GM18507 (cell line): ENCODE data around the gene MRPL17.

ENCODE experiments used
- DNase-seq: peaks from one replicate; pipeline ENCODE4 v3.0.0; 2011; ENCODE audit warnings: low read depth; ENCODE audit not compliant: insufficient read length; ENCODE audit errors: extremely low spot score
- FAIRE-seq: peaks from 2 replicates; lab custom pipeline; 2011; peaks lifted over from hg19 to GRCh38; lab: Jason Lieb, UNC

Gene MRPL17

DNA sequence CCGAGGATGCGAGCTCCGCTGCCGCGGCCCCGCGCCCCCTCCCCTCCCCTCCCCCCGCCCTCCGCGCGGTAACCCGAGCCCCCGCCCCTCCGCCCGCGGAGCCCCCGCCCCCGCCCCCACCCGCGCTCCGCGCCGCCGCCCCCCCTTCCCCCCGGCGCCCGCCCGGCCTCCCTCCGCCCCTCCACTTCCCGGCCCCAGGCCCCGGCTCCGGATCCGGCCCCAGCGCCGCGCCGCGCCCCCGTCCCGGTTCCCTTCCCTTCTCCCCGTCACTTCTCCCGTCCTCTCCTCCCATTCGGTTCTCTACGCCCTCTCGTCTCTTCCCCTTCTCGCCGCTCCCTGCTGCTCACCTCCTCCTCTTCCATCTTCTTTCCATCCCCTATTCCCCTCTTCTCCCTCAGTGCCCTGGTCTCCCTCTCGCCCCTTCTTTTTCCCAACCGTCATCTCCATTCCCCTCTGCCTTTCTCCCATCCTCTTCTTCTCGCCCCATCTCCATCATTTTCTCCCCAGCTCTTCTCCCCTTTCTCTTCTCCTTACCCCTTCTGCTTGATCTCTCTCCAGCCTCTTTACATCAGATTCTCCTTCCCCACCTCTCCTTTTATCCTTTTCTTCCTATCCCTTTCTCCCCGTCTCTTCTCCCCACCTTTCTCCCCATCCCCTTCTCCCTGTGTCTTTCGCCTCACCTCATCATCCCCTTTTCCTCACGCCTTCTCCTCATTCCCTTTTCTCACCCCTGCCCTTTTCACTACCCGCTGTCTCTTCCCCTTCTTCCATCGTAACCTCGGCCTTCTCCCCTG is 27.2 kb downstream of the MRPL17 start, which contains the start of gene DCHS1:
Gene DCHS1, minus strand, starts transcription at position 20 of the 794 bp plus-strand sequence. CDS start 14,196 bp downstream, outside the sequence.
- DNase-seq = no peak
- FAIRE-seq = no peak

GRCh38 chr11:6655020-6655789 is 27.9 kb downstream of the MRPL17 start:
- DNase-seq (no peak), FAIRE-seq (no peak)

DNA sequence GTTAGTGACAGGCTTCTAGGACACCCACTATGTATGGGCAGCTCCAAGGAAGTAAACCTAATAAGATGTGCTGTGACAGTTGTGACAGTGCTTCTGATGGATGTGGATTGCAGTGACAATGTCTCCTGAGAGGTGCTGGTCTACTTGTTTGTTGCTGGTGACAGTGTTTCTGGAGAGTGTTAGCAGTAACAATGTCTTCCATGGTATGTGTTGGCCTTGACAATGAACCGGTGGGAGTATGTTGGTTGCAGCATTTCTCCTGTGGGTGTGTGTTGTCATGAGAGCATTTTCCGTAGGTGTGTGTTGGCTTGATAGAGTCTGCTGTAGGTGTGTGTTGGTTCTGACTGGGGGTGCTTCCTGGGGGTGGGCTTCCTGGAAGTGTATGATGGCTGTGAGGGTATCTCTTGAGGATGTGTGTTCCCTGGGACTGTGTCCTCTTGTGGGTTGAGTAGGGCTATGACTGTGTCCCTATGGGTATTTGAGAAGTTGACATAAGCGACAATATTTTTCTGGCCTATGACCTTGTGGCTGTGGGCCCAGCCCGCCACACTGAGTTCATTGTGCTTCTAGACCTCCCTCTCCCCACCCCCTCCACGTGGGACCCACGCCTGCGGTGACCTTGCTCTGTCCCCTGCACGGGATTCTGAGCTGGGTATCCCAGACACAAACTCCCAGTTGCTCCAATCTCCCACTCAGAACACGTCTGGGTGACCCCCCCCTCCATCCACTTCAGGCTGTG is 28.7 kb downstream of the MRPL17 start:
- no peak for DNase-seq
- no peak for FAIRE-seq

- FAIRE-seq (no peak), DNase-seq (no peak)
Measured at GRCh38 chr11:6653656-6654055, 29.5 kb downstream of the MRPL17 start.

DNA sequence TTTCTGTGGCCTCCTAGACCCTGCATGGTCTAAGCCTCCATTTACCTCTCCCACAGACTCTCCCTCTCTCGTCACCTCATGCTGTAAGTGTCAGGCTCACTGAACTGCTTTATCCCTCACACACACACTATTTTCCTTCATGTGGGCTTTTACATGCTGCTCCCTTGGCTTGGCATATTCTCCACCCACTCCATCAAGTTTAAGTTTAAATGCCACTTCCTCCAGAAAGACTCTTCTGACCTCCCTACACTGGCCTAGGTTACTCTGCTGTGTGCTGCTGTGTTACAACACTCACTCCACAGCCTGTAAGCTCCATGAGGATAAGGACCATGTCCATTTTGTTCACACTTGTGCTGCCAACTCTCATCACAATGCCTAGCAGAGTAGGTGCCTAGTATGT is 30.0 kb downstream of the MRPL17 start:
- no peak for FAIRE-seq
- DNase-seq = no peak

- DNase-seq = no peak
- FAIRE-seq = no peak
Measured at GRCh38 chr11:6652182-6652581, 31.0 kb downstream of the MRPL17 start.

DNA sequence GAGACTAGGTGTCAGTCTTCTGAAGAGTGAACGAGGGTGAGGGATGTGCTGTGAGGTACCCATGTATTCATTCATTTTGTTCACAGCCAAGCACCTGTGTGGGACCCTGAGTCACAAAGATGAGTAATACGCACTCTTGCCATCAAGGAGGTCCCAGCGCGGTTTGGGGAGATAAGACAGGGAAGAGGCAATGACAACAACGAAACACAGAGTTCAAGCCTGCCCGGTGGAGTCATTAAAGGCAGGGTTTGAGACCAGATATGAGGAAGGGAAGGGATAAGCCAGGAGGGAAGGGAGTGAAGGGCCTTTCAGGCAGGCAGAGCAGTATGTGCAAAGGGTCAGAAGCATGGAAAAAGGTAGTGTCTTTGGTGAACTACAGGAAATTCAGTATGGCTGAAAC is 32.2 kb downstream of the MRPL17 start:
- DNase-seq = no peak
- FAIRE-seq = no peak

GRCh38 chr11:6650104-6650503 is 33.0 kb downstream of the MRPL17 start:
- DNase-seq = no peak
- FAIRE-seq = no peak

DNA sequence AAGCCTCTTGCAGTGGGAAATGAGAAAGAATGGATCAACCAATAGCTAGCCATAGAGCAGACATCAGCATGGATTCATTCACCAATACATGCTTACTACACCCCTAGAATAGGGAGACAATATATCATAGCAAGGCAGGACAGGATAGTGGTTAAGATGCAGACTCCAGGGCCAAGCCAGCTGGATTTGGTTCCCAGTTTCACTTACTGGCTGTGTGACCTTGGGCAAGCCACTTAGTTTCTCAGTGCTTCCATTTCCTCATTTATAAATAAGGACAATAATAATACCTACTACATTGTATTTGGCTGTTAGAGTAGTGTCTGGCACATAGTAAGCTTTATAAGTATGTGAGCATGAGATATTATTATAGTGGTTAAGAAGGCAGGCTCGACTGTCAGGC is 34.6 kb downstream of the MRPL17 start:
- FAIRE-seq = no peak

GRCh38 chr11:6647836-6648235 is 35.3 kb downstream of the MRPL17 start:
- DNase-seq (no peak), FAIRE-seq (no peak)

More for the DNA sequence above, 34.6 kb downstream of the MRPL17 start:
- no peak for DNase-seq

DNA sequence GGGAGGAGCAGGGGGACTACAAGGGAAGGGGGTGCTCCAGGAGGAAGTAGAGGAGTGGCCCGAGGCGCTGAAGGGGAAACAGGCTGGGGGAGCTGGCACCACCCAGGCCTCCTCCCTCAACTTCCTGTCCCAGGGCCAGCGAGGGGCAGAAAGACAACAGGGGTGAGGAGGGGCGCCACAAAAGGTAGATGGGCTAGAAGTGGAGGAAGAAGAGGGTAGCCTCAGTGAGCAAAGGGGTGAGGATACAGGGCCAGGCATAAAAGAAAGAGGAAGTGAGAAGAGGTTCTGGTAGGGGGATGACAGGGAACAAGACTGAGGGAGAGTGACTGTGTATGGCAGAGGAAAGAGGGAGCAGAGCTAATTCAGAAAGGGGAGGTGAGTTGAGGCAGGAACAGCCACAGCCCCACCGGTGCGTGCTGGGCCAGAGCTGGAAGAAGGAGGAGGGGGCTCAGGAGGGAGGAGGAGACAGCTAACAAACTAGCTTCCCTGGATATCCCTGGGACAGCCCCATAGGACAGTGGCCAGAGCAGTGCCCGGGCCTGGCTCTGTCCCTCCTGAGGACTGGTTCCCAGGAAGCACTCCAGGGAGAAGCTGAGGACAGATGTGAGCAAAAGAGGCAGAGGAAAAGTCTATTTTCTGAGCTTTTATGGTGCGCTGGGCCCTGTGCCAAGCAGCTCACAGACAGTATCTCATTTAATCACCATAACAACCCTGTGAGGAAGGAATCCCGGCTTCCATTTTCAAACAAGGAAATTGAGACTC is 36.0 kb downstream of the MRPL17 start:
- FAIRE-seq (peak; percentile 69), DNase-seq (peak; percentile 47)

GRCh38 chr11:6646576-6646917 is 36.6 kb downstream of the MRPL17 start:
- FAIRE-seq = no peak
- no peak for DNase-seq

DNA sequence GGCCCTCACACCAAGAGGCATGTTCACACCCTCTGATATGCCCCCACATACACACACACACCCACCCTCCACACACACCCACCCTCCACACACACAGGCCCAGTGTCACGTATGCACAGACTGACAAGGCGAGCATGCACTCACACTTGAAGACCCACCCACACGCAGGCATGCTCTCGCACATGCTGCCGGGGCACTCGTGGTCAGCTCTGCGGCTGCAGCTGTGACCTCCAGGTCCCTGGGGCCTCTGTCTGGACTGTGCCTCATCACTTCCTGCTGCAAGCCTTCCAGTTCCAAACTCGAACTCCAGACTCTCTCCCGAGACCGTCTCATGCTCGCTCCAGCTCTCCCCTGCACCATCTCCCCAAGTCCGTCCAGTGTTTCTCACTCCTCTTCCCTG is 37.1 kb downstream of the MRPL17 start:
- DNase-seq (no peak), FAIRE-seq (no peak)

DNA sequence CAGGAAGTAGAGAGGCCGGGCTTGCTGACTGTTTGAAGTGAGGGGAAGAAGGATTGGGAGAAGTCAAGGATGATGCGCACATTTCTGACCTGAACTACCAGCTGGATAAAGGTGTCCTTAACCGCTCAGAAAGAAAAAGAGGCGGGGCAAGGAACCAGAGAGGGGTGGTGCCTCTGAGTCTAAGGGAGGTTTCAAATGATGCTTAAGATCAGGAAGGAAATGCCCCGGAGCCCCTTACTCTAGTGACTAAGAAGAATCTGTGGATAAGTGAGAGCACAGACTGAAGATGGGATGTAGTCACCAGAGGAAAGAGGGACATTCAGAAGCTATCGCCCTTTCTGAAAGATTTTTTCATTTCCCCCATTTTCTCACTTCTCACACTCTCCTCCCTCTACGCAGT is 40.2 kb downstream of the MRPL17 start:
- FAIRE-seq = no peak
- DNase-seq = no peak

GRCh38 chr11:6640985-6641701 is 42.0 kb downstream of the MRPL17 start:
- DNase-seq = no peak
- FAIRE-seq = no peak

- FAIRE-seq (no peak), DNase-seq (no peak)
Measured at GRCh38 chr11:6640036-6640984, 42.8 kb downstream of the MRPL17 start.

GRCh38 chr11:6638429-6638828 is 44.7 kb downstream of the MRPL17 start:
- no peak for DNase-seq
- FAIRE-seq = no peak

DNA sequence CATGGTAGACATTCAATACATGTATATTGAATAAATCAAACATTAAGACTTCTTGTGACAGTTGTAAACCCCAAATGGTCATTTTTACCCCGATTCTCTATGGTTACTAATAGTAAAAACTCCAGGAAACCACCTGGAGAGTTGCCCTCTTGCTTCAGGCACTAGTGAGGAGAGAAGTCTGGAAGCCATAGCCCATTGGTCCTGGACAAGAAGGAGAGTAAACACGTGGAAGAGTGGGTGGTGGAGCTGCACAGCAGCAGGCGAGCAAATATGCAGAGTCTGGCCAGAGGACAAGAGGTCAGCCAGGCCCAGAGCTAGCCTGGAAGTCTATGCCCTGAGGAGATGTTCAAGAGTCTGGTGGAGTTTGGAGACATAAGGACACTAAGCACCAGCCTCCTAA is 45.3 kb downstream of the MRPL17 start:
- FAIRE-seq = no peak
- no peak for DNase-seq
